ENCODE results near the gene CSTPP1.
A peak's percentile ranks its signal among the peaks of the same experiment; 100 is the strongest.
"Not testable (repeated sequence)": the region's sequence is repeated elsewhere in the genome, so short reads cannot be mapped to it uniquely, and the experiment has no call there.

Gene CSTPP1

GRCh38 chr11:47192111-47192510 lies 255.6 kb downstream of the CSTPP1 start:
- ATAC-seq (no peak), DNase-seq (no peak)
- H3K27me3 Mint-ChIP-seq: peaks cover 25% of the 10 kb centered on the region
- no peak overlapping the region for H3K4me3 Mint-ChIP-seq
- H3K4me1 Mint-ChIP-seq: peaks cover 8% of the 10 kb centered on the region
- H3K27ac Mint-ChIP-seq: no peak overlapping the region
- H3K9me3 Mint-ChIP-seq: no peaks in the 10 kb centered on the region

GRCh38 chr11:47198161-47198560 lies 261.6 kb downstream of the CSTPP1 start:
- H3K9me3 Mint-ChIP-seq, ATAC-seq, H3K27ac Mint-ChIP-seq, H3K4me3 Mint-ChIP-seq, H3K4me1 Mint-ChIP-seq, DNase-seq, H3K27me3 Mint-ChIP-seq: not testable (repeated sequence)

GRCh38 chr11:47201015-47201414 lies 264.5 kb downstream of the CSTPP1 start:
- ATAC-seq: no peak

GRCh38 chr11:47202576-47202975 lies 266.0 kb downstream of the CSTPP1 start:
- no peaks in the 10 kb centered on the region for H3K9me3 Mint-ChIP-seq
- H3K4me1 Mint-ChIP-seq: no peaks in the 10 kb centered on the region

More at GRCh38 chr11:47201015-47201414, 264.5 kb downstream of the CSTPP1 start:
- H3K4me3 Mint-ChIP-seq: no peak overlapping the region
- H3K27me3 Mint-ChIP-seq: no peaks in the 10 kb centered on the region
- no peak overlapping the region for H3K27ac Mint-ChIP-seq
- no peak for DNase-seq
- H3K4me1 Mint-ChIP-seq: no peaks in the 10 kb centered on the region
- H3K9me3 Mint-ChIP-seq: no peaks in the 10 kb centered on the region

GRCh38 chr11:47204637-47204989 lies 268.1 kb downstream of the CSTPP1 start:
- ATAC-seq: no peak
- Mint-ChIP-seq H3K9me3 (no peaks in the 10 kb centered on the region), H3K27me3 (no peaks in the 10 kb centered on the region), H3K4me1 (no peaks in the 10 kb centered on the region), H3K4me3 (no peak overlapping the region), H3K27ac (no peak overlapping the region)
- no peak for DNase-seq

More at GRCh38 chr11:47202576-47202975, 266.0 kb downstream of the CSTPP1 start:
- DNase-seq: no peak
- Mint-ChIP-seq H3K27me3 (no peaks in the 10 kb centered on the region), H3K27ac (no peak overlapping the region), H3K4me3 (no peak overlapping the region)
- ATAC-seq: no peak

DNA sequence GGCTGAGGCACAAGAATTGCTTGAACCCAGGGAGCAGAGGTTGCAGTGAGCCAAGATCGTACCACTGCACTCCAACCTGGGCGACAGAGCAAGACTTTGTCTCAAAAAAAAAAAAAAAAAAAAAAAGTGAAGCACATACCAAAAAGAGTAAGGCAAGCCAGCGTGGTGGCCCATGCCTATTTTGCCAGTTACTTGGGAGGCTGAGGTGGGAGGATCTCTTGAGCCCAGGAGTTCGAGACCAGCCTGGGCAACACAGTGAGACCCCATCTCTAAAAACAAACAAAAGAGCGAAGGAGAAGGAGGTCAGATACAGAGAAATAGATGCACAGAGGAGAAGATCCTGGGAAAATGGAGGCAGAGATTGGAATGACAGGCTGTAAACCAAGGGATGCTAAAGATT lies 270.0 kb downstream of the CSTPP1 start:
- H3K4me1 Mint-ChIP-seq, ATAC-seq, H3K4me3 Mint-ChIP-seq, H3K27me3 Mint-ChIP-seq, DNase-seq, H3K9me3 Mint-ChIP-seq: not testable (repeated sequence)
- H3K27ac Mint-ChIP-seq: peak overlapping the region in 1 of 2 donors; percentile 7

DNA sequence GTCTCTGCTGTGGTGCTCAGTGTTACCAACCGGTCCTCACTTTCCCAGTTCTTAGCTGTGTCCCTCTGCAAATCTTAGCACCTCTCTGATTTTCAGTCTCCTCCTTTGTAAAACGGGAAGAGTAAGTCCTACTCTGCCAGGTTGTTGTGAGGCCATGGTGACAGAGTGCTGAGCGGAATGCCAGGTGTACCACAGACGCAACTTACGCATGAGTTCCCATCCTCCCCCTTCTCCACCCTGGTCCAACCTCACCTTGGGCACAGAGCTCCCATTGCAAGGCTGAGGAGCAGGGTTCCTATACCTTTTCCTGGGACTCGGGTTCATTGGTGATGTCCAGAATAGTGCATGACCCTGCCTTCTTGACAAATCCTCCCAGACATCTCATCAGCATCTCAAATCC lies 270.9 kb downstream of the CSTPP1 start:
- Mint-ChIP-seq H3K27ac (no peak overlapping the region), H3K4me3 (no peak overlapping the region), H3K27me3 (no peaks in the 10 kb centered on the region), H3K9me3 (no peaks in the 10 kb centered on the region), H3K4me1 (no peaks in the 10 kb centered on the region)
- no peak for ATAC-seq
- DNase-seq: no peak

- DNase-seq, H3K9me3 Mint-ChIP-seq, H3K4me1 Mint-ChIP-seq, H3K27me3 Mint-ChIP-seq, H3K4me3 Mint-ChIP-seq, H3K27ac Mint-ChIP-seq, ATAC-seq: not testable (repeated sequence)
Measured at GRCh38 chr11:47208008-47208552, 271.5 kb downstream of the CSTPP1 start.

DNA sequence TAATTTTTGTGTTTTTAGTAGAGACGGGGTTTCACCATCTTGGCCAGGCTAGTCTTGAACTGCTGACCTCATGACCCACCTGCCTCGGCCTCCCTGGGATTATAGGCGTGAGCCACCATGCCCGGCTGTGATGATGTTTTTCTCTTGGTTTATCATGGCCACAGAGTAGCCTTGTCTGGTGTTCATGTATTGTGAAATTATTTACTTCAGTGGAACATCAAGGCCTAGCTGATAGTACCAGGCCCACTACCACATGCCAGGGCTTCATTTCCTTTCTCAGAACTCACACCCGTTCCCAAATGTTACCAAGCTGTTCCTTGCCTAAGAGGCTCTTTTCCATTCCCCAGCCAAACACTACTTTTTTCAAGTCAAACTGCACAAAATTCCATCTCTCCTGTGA lies 272.1 kb downstream of the CSTPP1 start:
- H3K4me3 Mint-ChIP-seq: no peak overlapping the region
- peaks cover 7% of the 10 kb centered on the region for H3K4me1 Mint-ChIP-seq
- no peaks in the 10 kb centered on the region for H3K9me3 Mint-ChIP-seq
- H3K27me3 Mint-ChIP-seq: no peaks in the 10 kb centered on the region
- DNase-seq (no peak), ATAC-seq (no peak)
- no peak overlapping the region for H3K27ac Mint-ChIP-seq

All from stimulated activated naive CD8-positive, alpha-beta T cell treated with anti-CD3 and anti-CD28 coated beads, Interleukin-15, amount 100 ng/mL, for 72 hours (primary cell).